CD14-positive monocyte (primary cell): ENCODE data around the gene ZNF385C. TPM values are rescaled to one million over a fixed set of nuclear protein-coding genes. Genes with fewer than 3 reads are reported as not detected.

Experiments
- DNase-seq, 3 donors: peaks; one replicate each; pipeline ENCODE4 v3.0.0-alpha.2; 2011 to 2022
- H2AFZ ChIP-seq: 2 replicates; pipeline ENCODE4 v1.6.0; 2012; ENCODE audit warnings: mild to moderate bottlenecking, low read depth, low read length, inconsistent platforms; ENCODE audit not compliant: insufficient read depth, poor library complexity, severe bottlenecking
- H3K27ac ChIP-seq, 2 donors: 1 replicate in 1 of 2; 2 replicates in 1 of 2; pipeline ENCODE4 v1.5.1; 2012 to 2013; ENCODE audit warnings: low read length in 2 of 2, control low read depth in 1 of 2, inconsistent platforms in 1 of 2, low read depth in 1 of 2, mild to moderate bottlenecking in 1 of 2
- H3K27me3 ChIP-seq, 2 donors: one replicate each; pipeline versions ENCODE4 v1.6.0 to v1.6.1; 2011 to 2013; ENCODE audit warnings: low read length in 2 of 2; ENCODE audit not compliant: control insufficient read depth in 2 of 2, insufficient read depth in 2 of 2
- H3K36me3 ChIP-seq, 2 donors: replicated peaks in 1 of 2; 1 replicate in 1 of 2; 2 replicates in 1 of 2; pipeline versions ENCODE4 v1.5.1 to v1.6.1; 2012 to 2013; ENCODE audit warnings: low read length in 2 of 2, control low read depth in 1 of 2, inconsistent platforms in 1 of 2, mild to moderate bottlenecking in 1 of 2; ENCODE audit not compliant: insufficient read depth in 2 of 2, control insufficient read depth in 1 of 2
- H3K4me1 ChIP-seq, 2 donors: 1 replicate in 1 of 2; 2 replicates in 1 of 2; pipeline versions ENCODE4 v1.5.1 to v1.6.1; 2012 to 2013; ENCODE audit warnings: low read length in 2 of 2, control low read depth in 1 of 2, inconsistent platforms in 1 of 2, mild to moderate bottlenecking in 1 of 2, moderate library complexity in 1 of 2; ENCODE audit not compliant: insufficient read depth in 2 of 2, control insufficient read depth in 1 of 2
- H3K4me2 ChIP-seq: replicated peaks from 2 replicates; pipeline ENCODE3; 2012; ENCODE audit warnings: low read length, moderate library complexity, mild to moderate bottlenecking; ENCODE audit not compliant: poor library complexity, severe bottlenecking; ENCODE audit errors: extremely low read depth
- H3K4me3 ChIP-seq, 3 experiments: fragments of 200-600 bp in 1 of 3; sonication (generic) in 1 of 3; replicated peaks in 1 of 3; 1 replicate in 2 of 3; 2 replicates in 1 of 3; pipeline ENCODE4 v1.5.1; 2011 to 2013; ENCODE audit warnings: low read length in 3 of 3, mild to moderate bottlenecking in 3 of 3, control low read depth in 2 of 3, low read depth in 2 of 3, inconsistent platforms in 1 of 3, moderate library complexity in 1 of 3
- H3K79me2 ChIP-seq: 2 replicates; pipeline ENCODE4 v1.6.0; 2012; ENCODE audit warnings: mild to moderate bottlenecking, control low read depth, inconsistent platforms, low read length, moderate library complexity; ENCODE audit not compliant: insufficient read depth
- H3K9ac ChIP-seq: 2 replicates; pipeline ENCODE4 v1.6.0; 2017; ENCODE audit warnings: low read length, mild to moderate bottlenecking; ENCODE audit not compliant: insufficient read depth, poor library complexity, severe bottlenecking
- H3K9me3 ChIP-seq, 2 donors: replicated peaks in 1 of 2; 1 replicate in 1 of 2; 2 replicates in 1 of 2; pipeline versions ENCODE4 v1.5.1 to v1.6.1; 2012 to 2013; ENCODE audit warnings: low read length in 2 of 2, control low read depth in 1 of 2; ENCODE audit not compliant: control insufficient read depth in 1 of 2, insufficient read depth in 1 of 2
- H4K20me1 ChIP-seq: 2 replicates; pipeline ENCODE4 v1.6.0; 2012; ENCODE audit warnings: mild to moderate bottlenecking, low read length, control low read depth, moderate library complexity; ENCODE audit not compliant: insufficient read depth
- H3K27ac Mint-ChIP-seq, 7 donors: one replicate each; pipeline ENCODE4 v1.8.0; 2020; ENCODE audit warnings: mild to moderate bottlenecking in 7 of 7, mixed read lengths in 7 of 7, moderate library complexity in 6 of 7, inconsistent platforms in 2 of 7
- H3K27me3 Mint-ChIP-seq, 3 donors: one replicate each; pipeline ENCODE4 v1.8.0; 2021 to 2022; ENCODE audit warnings: low read depth in 3 of 3, mild to moderate bottlenecking in 3 of 3, mixed read lengths in 3 of 3, moderate library complexity in 3 of 3, inconsistent platforms in 1 of 3
- H3K36me3 Mint-ChIP-seq, 2 donors: one replicate each; pipeline ENCODE4 v1.8.0; 2020; ENCODE audit warnings: mixed read lengths in 2 of 2, inconsistent platforms in 1 of 2, mild to moderate bottlenecking in 1 of 2
- H3K4me1 Mint-ChIP-seq: one replicate; pipeline ENCODE4 v1.8.0; 2020; ENCODE audit warnings: mild to moderate bottlenecking, mixed read lengths
- H3K4me3 Mint-ChIP-seq, 2 donors: one replicate each; pipeline ENCODE4 v1.8.0; 2020; ENCODE audit warnings: mild to moderate bottlenecking in 2 of 2, mixed read lengths in 2 of 2, moderate library complexity in 1 of 2
- H3K9me3 Mint-ChIP-seq, 7 donors: one replicate each; pipeline ENCODE4 v1.8.0; 2020 to 2022; ENCODE audit warnings: mixed read lengths in 7 of 7, mild to moderate bottlenecking in 6 of 7, moderate library complexity in 6 of 7, inconsistent platforms in 2 of 7
- CTCF ChIP-seq: fragments of 200-600 bp; IDR thresholded peaks from one replicate; pipeline ENCODE4 v1.8.0; 2022; ENCODE audit warnings: antibody characterized with exemption, mild to moderate bottlenecking
- WGBS: methylation state at CpG from one replicate; pipeline ENCODE4 v1.1.5; 2013; ENCODE audit warnings: missing lambda C conversion rate; ENCODE audit not compliant: insufficient coverage; 5-methylcytosine and 5-hydroxymethylcytosine counted together
- intact Hi-C, 2 donors: fragments of 100-400 bp; cut with micrococcal nuclease; formaldehyde crosslinking; loops; one replicate each; pipeline versions ENCODE4 v1.15.0 to v1.15.1; 2023
- polyA plus RNA-seq, 3 donors: library from polyadenylated mRNA; depleted of rRNA in 1 of 3; unstranded in 2 of 3; stranded (reverse) in 1 of 3; fragments of 300-500 nt in 2 of 3; fragments of >200 nt in 1 of 3; fragmentation: Illumina TruSeq in 2 of 3; gene quantifications; 1 replicate in 2 of 3; 2 replicates in 1 of 3; pipeline ENCODE4 v1.2.3, GENCODE V29; 2012 to 2021

Gene ZNF385C
- polyA plus RNA-seq, 3 donors, result 0.09 to 0.55 TPM; not detected in 1

DNA sequence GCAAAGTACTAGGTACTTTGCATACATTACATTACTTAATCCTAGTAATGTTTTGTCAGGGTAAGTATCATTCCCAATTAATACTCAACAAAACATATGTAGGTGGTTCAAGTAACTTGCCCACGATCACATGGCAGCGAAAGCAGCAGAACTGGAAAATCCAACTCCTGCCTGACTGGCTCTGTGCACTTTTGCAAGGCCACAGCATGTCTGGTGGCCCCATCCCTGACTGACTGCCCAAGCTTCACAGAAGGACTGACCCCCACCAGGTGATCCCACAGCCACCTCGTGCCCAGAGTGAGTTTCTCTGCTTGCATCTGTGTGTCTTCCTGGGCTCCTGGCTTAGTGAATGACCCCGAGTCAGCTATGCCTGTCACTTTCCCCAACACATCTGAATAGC lies 120.3 kb downstream of the ZNF385C start:
- H3K4me1 Mint-ChIP-seq, result peaks cover 2% of the 10 kb centered on the region
- 98% methylated on average over 4 of the region's 4 CpGs for WGBS
- Histone ChIP-seq H3K9ac (no peak overlapping the region), H4K20me1 (peaks cover 54% of the 10 kb centered on the region), H3K9me3 (no peaks in the 10 kb centered on the region), H3K79me2 (peaks cover 19% of the 10 kb centered on the region), H3K27me3 (no peaks in the 10 kb centered on the region), H2AFZ (no peak overlapping the region), H3K27ac (no peak overlapping the region), H3K4me1 (no peaks in the 10 kb centered on the region), H3K36me3 (peaks cover 91 to 92% of the 10 kb centered on the region in 2 donors), H3K4me3 (no peak overlapping the region), H3K4me2 (no peak overlapping the region)
- TF ChIP-seq CTCF, result no peak
- peaks cover 0 to 3% (median 0%) of the 10 kb centered on the region in 7 donors for H3K9me3 Mint-ChIP-seq
- H3K27me3 Mint-ChIP-seq, result peaks cover 0 to 1% (median 0%) of the 10 kb centered on the region in 3 donors
- intact Hi-C loops, result no loop called here
- peaks cover 79 to 97% of the 10 kb centered on the region in 2 donors for H3K36me3 Mint-ChIP-seq
- H3K4me3 Mint-ChIP-seq, result no peak overlapping the region
- H3K27ac Mint-ChIP-seq, result peak overlapping the region in 2 of 7 donors; percentile 33 to 38
- DNase-seq, result no peak

GRCh38 chr17:41976142-41976768 lies 122.0 kb downstream of the ZNF385C start:
- Mint-ChIP-seq H3K27ac (peak overlapping the region in 3 of 7 donors; percentile 2 to 52 (median 6)), H3K4me3 (no peak overlapping the region), H3K4me1 (peaks cover 2% of the 10 kb centered on the region), H3K36me3 (peaks cover 72 to 95% of the 10 kb centered on the region in 2 donors), H3K27me3 (peaks cover 0 to 1% (median 0%) of the 10 kb centered on the region in 3 donors), H3K9me3 (peaks cover 0 to 3% (median 0%) of the 10 kb centered on the region in 7 donors)
- Histone ChIP-seq H2AFZ (no peak overlapping the region), H3K79me2 (peaks cover 34% of the 10 kb centered on the region), H3K27ac (peak overlapping the region in 1 of 2 donors; percentile 31), H3K9ac (no peak overlapping the region), H3K4me1 (no peaks in the 10 kb centered on the region), H3K27me3 (no peaks in the 10 kb centered on the region), H3K4me3 (no peak overlapping the region), H3K4me2 (no peak overlapping the region), H4K20me1 (peaks cover 72% of the 10 kb centered on the region), H3K9me3 (no peaks in the 10 kb centered on the region), H3K36me3 (peaks cover 85 to 92% of the 10 kb centered on the region in 2 donors)
- intact Hi-C loops, result no loop called here
- TF ChIP-seq CTCF, result no peak
- no peak for DNase-seq
- 93% methylated on average over 4 of the region's 11 CpGs for WGBS

Other genes starting within 250 kb of the ZNF385C start
- 1 to 10 TPM; 3.0 to 4.1 (median 3.4) TPM for gene KLHL11, start 233.1 kb downstream of the ZNF385C start, polyA plus RNA-seq
- 10 to 100 TPM; 41.0 to 48.3 (median 45.1) TPM for gene ACLY, start 179.5 kb downstream of the ZNF385C start, polyA plus RNA-seq
- under 1 TPM; 0.04 to 0.28 (median 0.23) TPM for gene ODAD4, start 167.9 kb downstream of the ZNF385C start, polyA plus RNA-seq
- 10 to 100 TPM; 19.0 to 50.2 (median 47.0) TPM for gene CNP, start 131.7 kb downstream of the ZNF385C start, polyA plus RNA-seq
- gene DNAJC7, start 81.0 kb downstream of the ZNF385C start, polyA plus RNA-seq, result 10 to 100 TPM; 29.1 to 79.7 (median 59.6) TPM
- 10 to 100 TPM; 51.1 to 77.1 (median 69.9) TPM for gene NKIRAS2, start 78.4 kb downstream of the ZNF385C start, polyA plus RNA-seq
- gene C17orf113, start 47.9 kb downstream of the ZNF385C start, polyA plus RNA-seq, result under 1 TPM; 0.20 to 0.52 (median 0.28) TPM
- gene DHX58, start 14.2 kb upstream of the ZNF385C start, polyA plus RNA-seq, result 10 to 100 TPM; 13.2 to 46.7 (median 16.0) TPM
- 10 to 100 TPM in 1 of 3 donors, 1 to 10 TPM in 2; 1.9 to 68.7 (median 2.0) TPM for gene KAT2A, start 22.9 kb upstream of the ZNF385C start, polyA plus RNA-seq
- gene HSPB9, start 24.3 kb upstream of the ZNF385C start, polyA plus RNA-seq, result under 1 TPM in 1 of 3 donors, not detected in 2; 0.04 TPM
- 100 to 1,000 TPM; 165 to 204 (median 171) TPM for gene RAB5C, start 56.5 kb upstream of the ZNF385C start, polyA plus RNA-seq
- under 1 TPM in 1 of 3 donors, not detected in 2; 0.05 TPM for gene KCNH4, start 82.7 kb upstream of the ZNF385C start, polyA plus RNA-seq
- not detected for gene HCRT, start 87.0 kb upstream of the ZNF385C start, polyA plus RNA-seq
- 10 to 100 TPM; 20.0 to 31.6 (median 20.6) TPM for gene GHDC, start 96.0 kb upstream of the ZNF385C start, polyA plus RNA-seq
- gene STAT5B, start 177.9 kb upstream of the ZNF385C start, polyA plus RNA-seq, result 100 to 1,000 TPM in 1 of 3 donors, 10 to 100 TPM in 2; 28.5 to 103 (median 47.9) TPM
- gene STAT5A, start 190.0 kb upstream of the ZNF385C start, polyA plus RNA-seq, result 10 to 100 TPM; 30.5 to 91.1 (median 49.8) TPM